ENCODE data around the gene HSP90B1. TPM values are rescaled to one million over a fixed set of nuclear protein-coding genes. Genes with fewer than 3 reads are reported as not detected.

HSP90B1 gene
- 100 to 1,000 TPM; 403 to 522 TPM for total RNA-seq

- peak within 1 kb of the TSS; percentile 92 to 97 for H3K27ac ChIP-seq
- no peak for TF ChIP-seq CTCF (IDR thresholded peaks at IDR 0.05)
- H3K9me3 ChIP-seq, result no peaks in the 10 kb centered on the region
- DNase-seq (ENCODE audit: low spot score) (peak; percentile 98), ATAC-seq (ENCODE audit: insufficient number of reproducible peaks, low FRiP score, low read depth) (peak; percentile 93)
- H3K4me3 ChIP-seq, result peak within 1 kb of the TSS; percentile 94
- H3K4me1 ChIP-seq (ENCODE audit: control insufficient read depth in 1 of 2, low read depth in 2 of 2), result peaks cover 24 to 50% of the 10 kb centered on the region in 2 donors
- H3K27me3 ChIP-seq (replicated peaks; ENCODE audit: insufficient read depth), result no peaks in the 10 kb centered on the region
- peaks cover 6% of the 10 kb centered on the region for H3K36me3 ChIP-seq
Measured at GRCh38 chr12:103930034-103930786, at the start of gene HSP90B1. Gene HSP90B1 (plus strand): TSS chr12:103930410. CDS start chr12:103930516, 106 bp downstream.

- H3K4me3 ChIP-seq, result no peak overlapping the region
- H3K4me1 ChIP-seq (ENCODE audit: control insufficient read depth in 1 of 2, low read depth in 2 of 2), result peaks cover 2 to 4% of the 10 kb centered on the region in 2 donors
- no peaks in the 10 kb centered on the region for H3K36me3 ChIP-seq
- H3K27ac ChIP-seq, result no peak overlapping the region
- no peaks in the 10 kb centered on the region for H3K9me3 ChIP-seq
- H3K27me3 ChIP-seq (replicated peaks; ENCODE audit: insufficient read depth), result no peaks in the 10 kb centered on the region
- no peak for DNase-seq (ENCODE audit: low spot score)
- no peak for TF ChIP-seq CTCF (IDR thresholded peaks at IDR 0.05)
- ATAC-seq (ENCODE audit: insufficient number of reproducible peaks, low FRiP score, low read depth), result no peak
Measured at GRCh38 chr12:103881261-103881660, 48.9 kb upstream of the HSP90B1 start.

GRCh38 chr12:103882861-103883596 is 47.2 kb upstream of the HSP90B1 start:
- TF ChIP-seq CTCF (IDR thresholded peaks at IDR 0.05), result no peak
- DNase-seq (ENCODE audit: low spot score) (no peak), ATAC-seq (ENCODE audit: insufficient number of reproducible peaks, low FRiP score, low read depth) (no peak)
- no peak overlapping the region for H3K27ac ChIP-seq
- peaks cover 2 to 4% of the 10 kb centered on the region in 2 donors for H3K4me1 ChIP-seq (ENCODE audit: control insufficient read depth in 1 of 2, low read depth in 2 of 2)
- H3K36me3 ChIP-seq, result no peaks in the 10 kb centered on the region
- no peaks in the 10 kb centered on the region for H3K9me3 ChIP-seq
- no peaks in the 10 kb centered on the region for H3K27me3 ChIP-seq (replicated peaks; ENCODE audit: insufficient read depth)
- H3K4me3 ChIP-seq, result no peak overlapping the region

GRCh38 chr12:103883908-103884307 is 46.3 kb upstream of the HSP90B1 start:
- no peaks in the 10 kb centered on the region for H3K36me3 ChIP-seq
- no peak overlapping the region for H3K4me3 ChIP-seq
- H3K27me3 ChIP-seq (replicated peaks; ENCODE audit: insufficient read depth), result no peaks in the 10 kb centered on the region
- peak overlapping the region in 1 of 2 donors; percentile 13 for H3K27ac ChIP-seq
- TF ChIP-seq CTCF (IDR thresholded peaks at IDR 0.05), result no peak
- DNase-seq (ENCODE audit: low spot score) (no peak), ATAC-seq (ENCODE audit: insufficient number of reproducible peaks, low FRiP score, low read depth) (no peak)
- peaks cover 0 to 4% of the 10 kb centered on the region in 2 donors for H3K4me1 ChIP-seq (ENCODE audit: control insufficient read depth in 1 of 2, low read depth in 2 of 2)
- no peaks in the 10 kb centered on the region for H3K9me3 ChIP-seq

- H3K9me3 ChIP-seq, result no peaks in the 10 kb centered on the region
Measured at GRCh38 chr12:103884316-103884715, 45.9 kb upstream of the HSP90B1 start.

More at GRCh38 chr12:103884316-103884715, 45.9 kb upstream of the HSP90B1 start:
- no peaks in the 10 kb centered on the region for H3K27me3 ChIP-seq (replicated peaks; ENCODE audit: insufficient read depth)
- no peaks in the 10 kb centered on the region for H3K36me3 ChIP-seq
- peak; percentile 44 for TF ChIP-seq CTCF (IDR thresholded peaks at IDR 0.05)
- DNase-seq (ENCODE audit: low spot score) (no peak), ATAC-seq (ENCODE audit: insufficient number of reproducible peaks, low FRiP score, low read depth) (no peak)
- peaks cover 0 to 4% of the 10 kb centered on the region in 2 donors for H3K4me1 ChIP-seq (ENCODE audit: control insufficient read depth in 1 of 2, low read depth in 2 of 2)
- peak overlapping the region in 1 of 2 donors; percentile 13 for H3K27ac ChIP-seq
- H3K4me3 ChIP-seq, result peak overlapping the region; percentile 11
